Hematopoietic multipotent progenitor cell treated with erythropoietin and hydrocortisone succinate and interleukin-3 and kit ligand, for 15 days (in vitro differentiated cells): ENCODE data around the gene MAPK8.
A peak's percentile ranks its signal among the peaks of the same experiment; 100 is the strongest.
"Not testable (repeated sequence)": the region's sequence is repeated elsewhere in the genome, so short reads cannot be mapped to it uniquely, and the experiment has no call there.

Experiments
- DNase-seq: peaks from one replicate; pipeline ENCODE4 v3.0.0-alpha.2; 2015; ENCODE audit warnings: low spot score

The MAPK8 gene

DNA sequence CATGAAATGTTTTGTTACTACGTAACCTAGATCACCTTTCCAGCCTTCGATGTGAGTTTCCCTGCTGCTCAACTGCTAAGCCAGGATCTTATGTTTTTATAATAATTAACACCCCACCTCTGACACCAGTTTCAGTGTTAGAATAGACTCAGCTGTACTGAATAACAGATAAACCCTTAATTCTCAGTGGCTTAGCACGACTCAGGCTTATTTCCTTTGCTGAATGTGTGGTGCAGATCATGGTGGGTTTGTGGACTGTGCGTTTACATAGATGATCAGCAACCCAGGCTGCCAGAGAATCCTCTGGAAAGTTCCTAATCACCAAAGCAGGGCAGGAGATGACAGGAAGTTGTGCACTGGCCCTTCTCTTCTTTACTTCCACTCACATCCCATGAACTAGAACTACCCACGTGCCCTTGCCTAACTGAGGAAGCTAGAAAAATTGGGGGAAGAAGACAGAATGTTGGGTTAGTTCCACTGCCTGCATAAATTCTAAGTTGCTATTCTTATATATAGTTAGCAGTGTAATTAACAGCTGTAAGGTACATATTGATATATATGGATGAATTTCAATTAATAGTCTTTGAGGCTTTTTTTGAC lies 111.8 kb downstream of the MAPK8 start:
- no peak for DNase-seq

DNA sequence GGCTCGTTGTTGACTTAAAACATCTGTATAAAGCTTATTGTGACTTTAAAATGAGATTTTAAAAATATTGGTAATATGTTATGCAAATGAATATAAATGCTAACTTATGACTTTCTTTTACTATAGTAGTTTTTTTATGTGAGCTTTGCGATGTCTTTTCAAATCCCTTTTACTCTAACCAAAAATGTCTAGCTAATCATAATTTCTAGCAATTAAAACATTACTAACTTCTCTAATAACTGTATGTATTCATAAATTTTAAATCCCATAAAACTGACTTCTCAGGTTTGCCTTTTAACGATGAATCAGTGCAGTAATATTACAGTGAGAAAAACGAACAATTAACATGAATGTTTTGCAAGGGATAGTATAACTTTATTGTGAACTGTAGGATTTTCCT lies 113.2 kb downstream of the MAPK8 start:
- DNase-seq = no peak

GRCh38 chr10:48421862-48422261 lies 115.4 kb downstream of the MAPK8 start:
- not testable (repeated sequence) for DNase-seq

DNA sequence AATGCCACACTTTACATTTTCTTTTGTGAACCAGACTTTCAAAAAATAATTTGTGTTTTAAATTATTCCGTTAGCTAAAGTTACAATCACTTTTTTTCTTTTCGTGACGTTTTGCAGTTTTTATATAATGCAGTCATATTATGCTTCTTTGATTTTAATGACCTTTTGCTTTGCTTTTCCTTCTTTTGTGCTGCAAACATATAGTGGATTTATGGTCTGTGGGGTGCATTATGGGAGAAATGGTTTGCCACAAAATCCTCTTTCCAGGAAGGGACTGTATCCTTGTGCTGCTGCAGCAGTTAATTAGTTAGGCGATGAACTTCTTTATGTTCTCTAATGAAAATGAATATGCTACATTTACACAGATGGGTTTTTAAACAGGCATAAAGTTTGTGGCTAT lies 117.4 kb downstream of the MAPK8 start:
- no peak for DNase-seq

DNA sequence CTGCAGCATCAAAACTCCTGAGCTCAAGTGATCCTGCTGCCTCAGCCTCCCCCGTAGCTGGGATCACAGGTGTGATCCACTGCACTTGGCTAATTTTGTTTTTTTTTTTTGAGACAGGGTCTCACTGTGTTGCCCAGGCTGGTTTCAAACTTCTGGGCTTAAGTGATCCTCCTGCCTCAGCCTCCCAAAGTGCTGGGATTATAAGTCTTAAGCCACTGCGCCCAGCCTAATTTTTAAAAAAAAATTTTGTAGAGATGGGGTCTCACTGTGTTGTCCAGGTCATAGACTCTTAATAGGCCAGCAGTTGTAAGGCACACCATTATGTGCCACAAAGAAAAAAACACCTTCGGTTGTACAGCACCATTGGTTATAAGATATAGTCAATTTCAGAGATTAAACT lies 122.4 kb downstream of the MAPK8 start:
- no peak for DNase-seq

DNA sequence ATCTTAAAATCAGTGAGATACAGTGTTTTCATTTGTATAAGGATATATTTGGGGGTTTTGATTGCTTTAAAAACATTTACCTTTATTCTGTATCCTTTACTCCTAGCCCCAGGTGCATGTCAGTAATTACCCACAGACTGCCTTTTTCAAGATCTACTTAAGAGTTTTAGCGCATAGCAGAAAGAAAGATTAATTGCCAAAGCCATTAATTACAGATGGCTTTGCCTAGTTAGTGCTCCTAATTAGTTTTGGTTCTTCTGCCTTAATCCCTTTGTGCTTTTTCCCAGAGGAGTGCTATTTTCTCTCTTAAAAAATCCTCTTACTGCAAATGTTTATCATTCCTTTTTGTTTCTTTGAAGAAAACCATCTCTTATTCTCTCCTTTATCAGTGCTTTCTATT lies 122.8 kb downstream of the MAPK8 start:
- DNase-seq = no peak

DNA sequence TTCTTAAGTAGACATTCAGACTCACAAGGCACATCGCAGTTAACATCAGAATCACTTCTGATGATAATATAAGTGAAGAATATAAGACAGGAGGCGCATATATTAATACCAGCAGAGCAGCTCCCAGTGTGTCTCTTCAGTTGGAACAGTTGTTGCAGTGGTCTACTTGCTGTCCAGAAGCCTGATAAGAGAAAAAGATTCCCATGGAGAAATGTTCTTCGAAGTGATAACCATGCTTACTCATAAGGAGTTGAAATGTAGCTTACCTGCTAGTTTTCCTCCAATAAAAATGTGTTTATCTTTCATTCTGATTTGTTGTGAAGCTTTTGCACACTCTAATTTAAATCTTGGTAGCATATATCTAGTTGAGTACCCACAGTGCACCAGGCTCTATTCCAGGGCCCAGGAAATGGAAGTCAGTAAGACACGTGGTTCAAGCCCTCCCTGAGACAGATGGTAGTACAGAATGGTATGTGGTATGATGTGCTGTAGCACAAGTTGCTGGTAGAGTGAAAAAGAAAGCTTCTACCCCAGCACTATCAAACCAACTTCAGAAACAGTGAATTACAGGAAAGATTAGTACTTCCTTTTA lies 124.0 kb downstream of the MAPK8 start:
- DNase-seq = no peak

- DNase-seq = no peak
Observed at GRCh38 chr10:48431871-48432270, 125.4 kb downstream of the MAPK8 start.

GRCh38 chr10:48437546-48437945 lies 131.1 kb downstream of the MAPK8 start:
- no peak for DNase-seq

DNA sequence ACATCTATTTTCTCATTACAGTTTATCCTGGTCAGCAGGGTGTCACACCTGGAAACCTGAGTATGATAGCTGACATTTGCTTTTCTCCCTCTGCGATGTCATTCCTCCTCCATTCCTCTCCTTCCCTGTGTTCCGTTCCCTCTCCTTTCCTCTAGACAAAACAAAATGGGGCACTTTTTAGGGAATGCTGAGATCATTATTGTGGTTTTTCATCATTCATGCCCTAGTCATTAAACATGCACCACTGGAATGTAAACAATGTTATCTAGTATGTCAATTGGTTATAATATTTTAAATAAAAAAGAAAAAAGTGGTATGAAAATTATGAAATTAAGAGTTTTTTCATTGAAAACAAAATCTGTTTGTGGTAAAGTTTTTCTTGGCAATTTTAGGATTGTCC lies 132.6 kb downstream of the MAPK8 start:
- no peak for DNase-seq

DNA sequence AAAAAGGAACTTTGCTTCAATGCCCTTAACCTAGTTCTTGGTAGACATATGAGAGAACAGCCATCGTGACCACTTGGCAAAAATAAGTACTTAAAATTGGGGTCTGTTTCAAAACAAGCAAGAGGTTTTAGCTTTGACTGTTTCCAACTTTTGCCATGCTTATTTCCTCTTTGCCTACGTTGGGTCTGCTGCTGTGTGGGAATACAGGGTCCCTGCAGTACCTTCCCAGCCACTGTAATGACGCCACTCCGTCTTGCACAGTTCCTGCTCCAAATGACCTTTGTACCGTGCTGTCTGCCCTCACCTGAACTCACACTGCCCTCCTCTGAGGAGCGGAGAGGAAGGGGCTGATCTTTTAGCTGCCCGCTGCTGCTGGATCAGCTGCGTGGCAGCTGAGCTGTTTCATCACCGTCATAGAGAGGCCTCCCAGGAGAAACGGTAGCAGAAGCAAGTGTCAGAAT lies 133.1 kb downstream of the MAPK8 start:
- DNase-seq = no peak

GRCh38 chr10:48440771-48441170 lies 134.3 kb downstream of the MAPK8 start:
- no peak for DNase-seq

DNA sequence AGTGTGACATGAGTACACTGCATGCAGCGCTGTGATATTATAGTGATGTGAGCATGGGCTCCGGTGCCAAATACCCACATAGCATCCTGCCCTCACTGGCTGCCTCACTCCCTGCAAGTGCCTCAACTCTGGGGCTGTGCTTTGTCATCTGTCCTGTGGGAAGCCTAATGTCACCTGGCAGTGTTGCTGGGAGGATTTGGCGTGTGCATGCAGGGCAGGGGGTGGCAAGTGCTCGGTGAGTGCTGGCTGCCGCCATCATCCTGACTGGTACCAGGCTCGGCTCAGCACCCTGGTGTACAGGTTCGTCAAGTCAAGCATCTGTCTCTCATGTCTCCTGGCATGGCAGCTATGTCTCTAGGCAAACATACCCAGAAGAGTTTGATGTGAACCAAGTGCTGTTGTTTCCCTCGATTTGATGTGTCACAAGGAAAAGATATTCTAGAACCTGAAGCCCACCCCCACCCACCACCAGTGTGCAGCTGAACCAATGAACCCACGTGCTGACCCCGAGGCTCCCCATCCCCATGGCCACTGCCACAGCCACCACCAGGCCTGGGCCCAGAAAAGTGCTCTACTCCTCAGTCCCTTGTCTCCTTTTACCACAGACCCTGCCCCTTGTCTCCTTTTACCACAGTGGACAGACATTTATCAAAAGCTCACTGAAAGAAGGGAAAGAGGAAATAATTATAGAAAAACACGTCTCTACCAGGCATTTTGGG lies 135.8 kb downstream of the MAPK8 start:
- no peak for DNase-seq

DNA sequence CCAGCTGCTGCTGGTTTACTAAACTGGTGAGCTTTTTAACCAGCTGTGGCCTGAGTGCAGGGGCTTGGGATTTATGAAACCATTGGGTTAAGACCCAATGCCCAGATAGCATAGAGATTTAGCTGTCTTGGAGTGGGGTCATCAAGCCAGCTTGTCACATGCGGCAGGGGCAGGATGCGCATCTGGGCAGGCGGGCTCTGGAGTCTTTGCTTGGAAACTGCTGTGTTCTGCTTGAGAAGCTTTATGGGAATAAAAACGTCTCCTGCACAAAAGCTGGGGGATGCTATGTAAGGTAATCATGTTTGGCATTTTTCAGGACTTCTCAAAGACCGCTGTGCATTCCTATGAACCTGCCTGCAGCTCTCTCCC lies 136.3 kb downstream of the MAPK8 start:
- DNase-seq = no peak

- DNase-seq = peak; percentile 14
Observed at GRCh38 chr10:48444266-48444665, 137.8 kb downstream of the MAPK8 start.

DNA sequence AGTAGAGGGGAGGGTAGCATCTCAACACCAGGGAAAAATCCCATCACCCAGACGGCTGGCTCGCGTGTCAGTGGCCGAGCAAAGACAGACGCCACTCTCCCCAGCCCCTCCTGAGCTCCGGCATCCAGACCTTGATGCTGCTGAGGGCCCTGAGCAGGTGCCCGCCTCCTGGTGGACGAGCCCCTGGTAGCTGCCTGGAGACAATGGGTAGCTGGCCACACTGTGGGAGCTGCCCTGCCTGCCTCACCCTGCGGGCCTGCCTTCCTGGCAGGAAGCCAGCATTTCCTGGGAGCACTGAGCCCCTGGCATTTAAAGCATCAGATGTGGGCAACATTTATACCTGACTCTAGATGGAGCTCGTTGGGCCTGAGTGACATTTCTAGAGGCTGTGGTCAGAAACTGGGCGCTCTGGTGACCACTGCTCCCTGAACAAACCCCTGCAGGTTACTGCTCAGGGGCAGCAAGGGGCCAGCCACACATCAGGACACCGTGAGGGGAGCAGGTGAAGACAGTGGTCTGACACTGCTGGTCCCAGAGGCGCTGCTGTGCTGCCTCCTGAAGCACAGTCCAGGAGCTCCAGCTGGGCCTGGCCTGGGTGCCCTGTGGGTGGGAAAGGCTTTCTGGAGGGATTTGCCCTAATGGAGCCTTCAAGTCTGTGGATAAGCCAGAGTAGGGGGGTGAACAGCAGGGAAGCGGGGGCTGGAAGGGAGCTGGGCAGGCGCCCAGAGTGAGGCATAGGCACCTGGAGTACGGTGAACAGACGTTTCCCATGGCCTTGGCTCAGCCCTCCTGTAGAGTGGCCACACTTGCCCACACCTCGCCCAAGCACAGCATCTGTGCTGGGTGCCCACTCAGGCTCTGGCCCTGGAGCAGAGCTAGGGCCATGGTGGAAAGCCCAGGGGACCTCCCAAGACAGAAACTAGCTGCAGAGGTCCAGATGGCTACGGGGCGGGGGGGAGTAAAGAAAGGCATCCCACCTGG lies 138.7 kb downstream of the MAPK8 start:
- no peak for DNase-seq

GRCh38 chr10:48445932-48446331 lies 139.5 kb downstream of the MAPK8 start:
- no peak for DNase-seq

GRCh38 chr10:48446785-48447184 lies 140.3 kb downstream of the MAPK8 start:
- no peak for DNase-seq

DNA sequence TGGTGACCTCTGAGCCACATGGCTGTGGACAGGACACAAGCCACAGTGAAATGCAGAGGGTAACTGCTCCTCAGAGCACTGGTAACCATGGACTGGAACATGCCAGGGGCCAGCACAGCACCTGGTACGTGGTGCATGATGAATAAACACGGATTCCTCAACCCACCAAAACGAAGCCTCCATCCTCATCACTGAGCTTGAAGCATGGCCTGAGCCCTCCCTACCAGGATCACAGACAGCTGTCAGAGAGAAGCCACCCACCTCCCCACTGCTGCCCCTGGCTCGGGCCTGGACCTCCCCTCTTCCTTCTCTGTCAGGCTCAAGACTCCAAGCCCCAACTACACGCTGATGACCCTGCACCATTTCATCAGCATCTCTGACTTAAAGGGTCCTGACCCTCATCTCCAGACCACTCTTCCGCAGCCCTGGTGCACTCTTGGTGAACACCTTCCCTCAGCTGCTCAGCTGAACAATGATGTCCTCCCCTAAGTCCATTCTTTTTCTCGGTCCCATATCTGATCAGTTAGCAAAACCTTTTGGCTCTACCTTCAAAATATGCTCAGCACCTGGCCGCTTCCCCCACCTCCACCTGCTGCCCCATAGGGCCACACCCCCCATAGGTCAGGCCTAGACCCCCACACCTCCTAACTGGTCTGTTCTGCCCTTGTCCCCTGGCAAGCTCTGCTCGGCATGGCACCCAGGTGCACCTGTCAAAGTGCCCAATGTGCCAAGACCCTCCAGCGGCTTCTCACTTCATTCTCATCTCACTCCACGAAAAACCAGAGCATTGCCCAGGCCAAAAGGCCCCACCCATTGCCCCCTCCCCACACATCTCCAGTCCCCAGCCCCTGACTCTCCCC lies 141.1 kb downstream of the MAPK8 start:
- DNase-seq = no peak

GRCh38 chr10:48448796-48449195 lies 142.3 kb downstream of the MAPK8 start:
- no peak for DNase-seq

GRCh38 chr10:48449501-48450232 lies 143.2 kb downstream of the MAPK8 start:
- no peak for DNase-seq
